HL-60 (cell line): ENCODE results near the gene TTC4.

ENCODE experiments used
- DNase-seq, 2 experiments: peaks; one replicate each; pipeline ENCODE4 v3.0.0-alpha.2; 2010 to 2020; ENCODE audit warnings: low read depth in 1 of 2, low spot score in 1 of 2
- H3K27ac ChIP-seq: fragments of 250-450 bp; sonication (Bioruptor Pico); replicated peaks from 2 replicates; pipeline ENCODE4 v1.5.1; 2020; ENCODE audit warnings: mild to moderate bottlenecking, moderate library complexity
- H3K27me3 ChIP-seq: fragments of 250-450 bp; sonication (Bioruptor Pico); 2 replicates; pipeline ENCODE4 v1.5.1; 2021; ENCODE audit warnings: mild to moderate bottlenecking, moderate library complexity; ENCODE audit not compliant: insufficient read depth, poor library complexity, severe bottlenecking
- H3K4me3 ChIP-seq: replicated peaks from 2 replicates; pipeline ENCODE4 v1.5.1; 2011; ENCODE audit warnings: mild to moderate bottlenecking, control low read depth, low read length; ENCODE audit not compliant: insufficient read depth
- GABPA ChIP-seq: IDR thresholded peaks from 2 replicates; pipeline ENCODE4 v1.6.1; 2012; ENCODE audit warnings: low read depth
- POLR2AphosphoS5 ChIP-seq: IDR thresholded peaks from 2 replicates; pipeline ENCODE4 v1.6.1; 2012; ENCODE audit warnings: low read depth
- SPI1 ChIP-seq: IDR thresholded peaks from 2 replicates; pipeline ENCODE4 v1.6.1; 2012; ENCODE audit warnings: low read depth, mild to moderate bottlenecking, borderline replicate concordance
- TF ChIP-seq, protein P1 (sequence below): IDR thresholded peaks from 2 replicates; pipeline ENCODE4 v1.6.1; 2012; ENCODE audit warnings: low read depth; ENCODE audit not compliant: insufficient replicate concordance
- TF ChIP-seq, protein P2 (sequence below): IDR thresholded peaks from one replicate; pipeline ENCODE4 v1.5.1; 2011; ENCODE audit warnings: low read length, control low read depth, inconsistent platforms; ENCODE audit not compliant: insufficient read depth

The TTC4 gene

DNA sequence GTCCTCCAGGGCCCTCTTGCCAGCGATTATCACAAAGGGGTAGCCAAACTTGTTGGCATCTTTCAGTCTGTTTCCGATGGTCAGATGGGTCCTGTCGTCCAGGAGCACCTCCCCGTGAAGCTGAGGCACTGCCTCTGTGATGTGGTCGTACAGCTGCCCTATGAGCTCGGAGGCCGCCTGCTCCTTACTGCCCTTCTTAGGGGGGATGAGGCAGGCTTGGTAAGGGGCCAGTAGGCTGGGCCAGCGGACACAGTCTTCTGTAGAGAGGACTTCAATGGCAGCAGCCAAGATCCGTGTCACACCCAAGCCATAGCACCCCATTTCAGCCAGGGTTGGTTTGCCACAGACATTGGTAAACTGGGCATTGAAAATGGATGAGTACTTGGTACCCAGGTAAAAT lies 42.2 kb downstream of the TTC4 start:
- TF ChIP-seq GABPA (no peak), POLR2AphosphoS5 (no peak), SPI1 (no peak)
- TF ChIP-seq, protein P1, sequence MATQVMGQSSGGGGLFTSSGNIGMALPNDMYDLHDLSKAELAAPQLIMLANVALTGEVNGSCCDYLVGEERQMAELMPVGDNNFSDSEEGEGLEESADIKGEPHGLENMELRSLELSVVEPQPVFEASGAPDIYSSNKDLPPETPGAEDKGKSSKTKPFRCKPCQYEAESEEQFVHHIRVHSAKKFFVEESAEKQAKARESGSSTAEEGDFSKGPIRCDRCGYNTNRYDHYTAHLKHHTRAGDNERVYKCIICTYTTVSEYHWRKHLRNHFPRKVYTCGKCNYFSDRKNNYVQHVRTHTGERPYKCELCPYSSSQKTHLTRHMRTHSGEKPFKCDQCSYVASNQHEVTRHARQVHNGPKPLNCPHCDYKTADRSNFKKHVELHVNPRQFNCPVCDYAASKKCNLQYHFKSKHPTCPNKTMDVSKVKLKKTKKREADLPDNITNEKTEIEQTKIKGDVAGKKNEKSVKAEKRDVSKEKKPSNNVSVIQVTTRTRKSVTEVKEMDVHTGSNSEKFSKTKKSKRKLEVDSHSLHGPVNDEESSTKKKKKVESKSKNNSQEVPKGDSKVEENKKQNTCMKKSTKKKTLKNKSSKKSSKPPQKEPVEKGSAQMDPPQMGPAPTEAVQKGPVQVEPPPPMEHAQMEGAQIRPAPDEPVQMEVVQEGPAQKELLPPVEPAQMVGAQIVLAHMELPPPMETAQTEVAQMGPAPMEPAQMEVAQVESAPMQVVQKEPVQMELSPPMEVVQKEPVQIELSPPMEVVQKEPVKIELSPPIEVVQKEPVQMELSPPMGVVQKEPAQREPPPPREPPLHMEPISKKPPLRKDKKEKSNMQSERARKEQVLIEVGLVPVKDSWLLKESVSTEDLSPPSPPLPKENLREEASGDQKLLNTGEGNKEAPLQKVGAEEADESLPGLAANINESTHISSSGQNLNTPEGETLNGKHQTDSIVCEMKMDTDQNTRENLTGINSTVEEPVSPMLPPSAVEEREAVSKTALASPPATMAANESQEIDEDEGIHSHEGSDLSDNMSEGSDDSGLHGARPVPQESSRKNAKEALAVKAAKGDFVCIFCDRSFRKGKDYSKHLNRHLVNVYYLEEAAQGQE: no peak
- TF ChIP-seq, protein P2, sequence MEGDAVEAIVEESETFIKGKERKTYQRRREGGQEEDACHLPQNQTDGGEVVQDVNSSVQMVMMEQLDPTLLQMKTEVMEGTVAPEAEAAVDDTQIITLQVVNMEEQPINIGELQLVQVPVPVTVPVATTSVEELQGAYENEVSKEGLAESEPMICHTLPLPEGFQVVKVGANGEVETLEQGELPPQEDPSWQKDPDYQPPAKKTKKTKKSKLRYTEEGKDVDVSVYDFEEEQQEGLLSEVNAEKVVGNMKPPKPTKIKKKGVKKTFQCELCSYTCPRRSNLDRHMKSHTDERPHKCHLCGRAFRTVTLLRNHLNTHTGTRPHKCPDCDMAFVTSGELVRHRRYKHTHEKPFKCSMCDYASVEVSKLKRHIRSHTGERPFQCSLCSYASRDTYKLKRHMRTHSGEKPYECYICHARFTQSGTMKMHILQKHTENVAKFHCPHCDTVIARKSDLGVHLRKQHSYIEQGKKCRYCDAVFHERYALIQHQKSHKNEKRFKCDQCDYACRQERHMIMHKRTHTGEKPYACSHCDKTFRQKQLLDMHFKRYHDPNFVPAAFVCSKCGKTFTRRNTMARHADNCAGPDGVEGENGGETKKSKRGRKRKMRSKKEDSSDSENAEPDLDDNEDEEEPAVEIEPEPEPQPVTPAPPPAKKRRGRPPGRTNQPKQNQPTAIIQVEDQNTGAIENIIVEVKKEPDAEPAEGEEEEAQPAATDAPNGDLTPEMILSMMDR: no peak
- DNase-seq: no peak
- Histone ChIP-seq H3K27ac (no peak overlapping the region), H3K4me3 (no peak overlapping the region), H3K27me3 (no peaks in the 10 kb centered on the region)

DNA sequence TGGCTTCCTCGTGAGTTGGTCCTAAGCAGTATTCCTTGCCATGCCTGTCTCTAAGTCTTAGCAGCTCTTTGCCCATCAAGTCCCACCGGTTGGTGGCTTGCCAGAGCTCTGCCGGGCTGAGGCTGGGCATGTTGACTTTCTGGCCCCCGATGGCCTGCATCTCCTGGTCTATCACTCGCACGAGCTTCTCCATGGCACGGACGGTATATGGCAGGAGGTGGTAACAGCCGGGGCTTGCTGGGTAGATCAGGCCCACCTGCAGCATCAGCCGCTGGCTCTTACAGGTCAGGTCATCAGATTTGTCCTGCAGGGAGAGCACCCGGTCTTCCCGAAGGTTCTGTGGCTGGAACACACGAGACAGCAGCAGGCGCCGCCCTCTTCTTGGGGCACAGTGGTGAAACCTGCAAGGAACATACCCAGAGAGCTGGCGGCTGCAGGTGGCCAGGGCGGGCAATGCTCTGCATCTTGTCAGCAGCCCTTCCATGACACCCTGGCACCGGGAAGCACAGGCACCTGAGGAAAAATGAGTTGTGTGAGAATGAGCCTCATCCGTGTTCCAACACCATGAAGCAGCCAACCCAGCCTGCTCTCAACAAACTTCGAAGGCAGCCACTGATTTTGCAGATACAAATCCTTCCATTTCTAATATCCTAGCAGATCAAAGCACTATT lies 43.2 kb downstream of the TTC4 start:
- no peak for DNase-seq
- no peaks in the 10 kb centered on the region for H3K27me3 ChIP-seq
- TF ChIP-seq POLR2AphosphoS5: no peak
- TF ChIP-seq, protein P2: no peak
- TF ChIP-seq, protein P1: no peak
- H3K27ac ChIP-seq: no peak overlapping the region
- H3K4me3 ChIP-seq: no peak overlapping the region

DNA sequence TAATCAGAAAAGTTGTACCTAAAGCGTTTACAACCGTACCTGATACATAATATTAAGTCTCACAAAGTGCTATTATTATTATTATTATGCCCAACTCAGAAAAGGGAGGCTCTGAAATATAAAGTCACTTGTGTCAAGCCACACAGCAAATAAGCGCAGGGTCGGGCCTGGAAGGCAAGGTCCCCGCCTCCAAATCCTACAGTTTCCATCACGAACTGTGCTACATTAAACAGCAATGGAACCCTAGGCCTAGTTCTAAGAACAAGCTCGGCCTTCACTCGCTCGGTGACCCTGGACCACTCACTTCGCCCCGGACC lies 48.1 kb downstream of the TTC4 start:
- DNase-seq: peak in 1 of 2 experiments; percentile 8
- peak overlapping the region; percentile 96 for H3K4me3 ChIP-seq
- no peak for TF ChIP-seq SPI1
- TF ChIP-seq, protein P1: no peak
- no peak for TF ChIP-seq GABPA
- TF ChIP-seq POLR2AphosphoS5: no peak
- TF ChIP-seq, protein P2: no peak
- H3K27me3 ChIP-seq: no peaks in the 10 kb centered on the region
- H3K27ac ChIP-seq: peak overlapping the region; percentile 75
